ENCODE measurements around the gene ANKK1.

ANKK1 gene

DNA sequence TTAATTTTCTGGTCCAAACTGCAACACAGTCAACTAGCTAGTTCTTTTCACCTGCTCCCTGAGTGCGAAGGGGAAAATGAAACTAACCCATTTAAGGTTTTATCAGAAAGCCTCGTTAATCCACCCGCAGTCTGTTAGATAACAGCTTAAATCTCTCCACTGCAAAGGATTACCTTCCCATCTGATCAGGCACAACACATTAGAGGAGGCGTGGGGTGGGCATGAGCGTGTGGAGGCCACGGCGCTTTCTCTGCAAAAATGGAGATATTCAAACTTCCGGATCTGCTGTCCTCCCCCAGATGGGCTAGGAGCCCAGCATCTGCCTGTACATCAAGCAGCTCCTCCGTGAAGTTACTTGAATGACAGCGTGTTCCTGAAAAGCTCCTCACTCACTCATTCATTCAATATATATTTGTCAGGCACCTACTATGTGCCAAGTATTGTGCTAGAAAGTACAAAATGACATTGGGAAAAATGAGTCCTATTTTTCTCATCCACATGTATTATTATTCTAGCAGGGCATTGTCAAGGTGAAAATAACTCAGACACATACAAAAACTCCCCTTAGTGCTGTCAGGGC lies 13.5 kb upstream of the ANKK1 start:
- in situ Hi-C loops (cut with MboI; ENCODE audit: low sequenced_read_pairs, unreplicated experiment) = no loop called here
- TF ChIP-seq, protein P1, sequence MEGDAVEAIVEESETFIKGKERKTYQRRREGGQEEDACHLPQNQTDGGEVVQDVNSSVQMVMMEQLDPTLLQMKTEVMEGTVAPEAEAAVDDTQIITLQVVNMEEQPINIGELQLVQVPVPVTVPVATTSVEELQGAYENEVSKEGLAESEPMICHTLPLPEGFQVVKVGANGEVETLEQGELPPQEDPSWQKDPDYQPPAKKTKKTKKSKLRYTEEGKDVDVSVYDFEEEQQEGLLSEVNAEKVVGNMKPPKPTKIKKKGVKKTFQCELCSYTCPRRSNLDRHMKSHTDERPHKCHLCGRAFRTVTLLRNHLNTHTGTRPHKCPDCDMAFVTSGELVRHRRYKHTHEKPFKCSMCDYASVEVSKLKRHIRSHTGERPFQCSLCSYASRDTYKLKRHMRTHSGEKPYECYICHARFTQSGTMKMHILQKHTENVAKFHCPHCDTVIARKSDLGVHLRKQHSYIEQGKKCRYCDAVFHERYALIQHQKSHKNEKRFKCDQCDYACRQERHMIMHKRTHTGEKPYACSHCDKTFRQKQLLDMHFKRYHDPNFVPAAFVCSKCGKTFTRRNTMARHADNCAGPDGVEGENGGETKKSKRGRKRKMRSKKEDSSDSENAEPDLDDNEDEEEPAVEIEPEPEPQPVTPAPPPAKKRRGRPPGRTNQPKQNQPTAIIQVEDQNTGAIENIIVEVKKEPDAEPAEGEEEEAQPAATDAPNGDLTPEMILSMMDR (IDR thresholded peaks at IDR 0.05; ENCODE audit: borderline replicate concordance, control extremely low read depth, extremely low read depth, insufficient read depth, missing control alignments) = no peak
- DNase-seq (ENCODE audit: low spot score) = no peak

DNA sequence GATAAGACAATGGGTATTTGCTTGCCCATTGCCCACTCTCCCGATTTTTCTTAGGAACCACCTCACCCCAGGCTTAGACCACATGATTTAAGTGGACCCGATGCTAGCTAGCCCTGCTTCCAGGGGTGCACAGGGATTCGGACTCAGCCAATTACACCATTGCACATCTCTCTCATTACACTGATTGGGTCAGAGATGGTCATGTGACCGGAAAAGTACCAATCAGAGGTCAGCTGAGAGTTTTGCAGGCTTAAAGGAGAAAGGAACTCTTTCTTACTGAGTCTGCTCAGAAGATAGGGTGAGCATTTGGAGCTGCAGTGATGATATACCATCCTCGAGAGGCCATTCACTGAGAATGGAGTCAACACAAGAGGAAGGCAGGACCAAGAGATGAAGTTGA lies 12.2 kb upstream of the ANKK1 start:
- in situ Hi-C loops (cut with MboI; ENCODE audit: low sequenced_read_pairs, unreplicated experiment) = no loop called here
- no peak for DNase-seq (ENCODE audit: low spot score)
- TF ChIP-seq, protein P1 (IDR thresholded peaks at IDR 0.05; ENCODE audit: borderline replicate concordance, control extremely low read depth, extremely low read depth, insufficient read depth, missing control alignments) = no peak

- TF ChIP-seq, protein P1 (IDR thresholded peaks at IDR 0.05; ENCODE audit: borderline replicate concordance, control extremely low read depth, extremely low read depth, insufficient read depth, missing control alignments) = no peak
- in situ Hi-C loops (cut with MboI; ENCODE audit: low sequenced_read_pairs, unreplicated experiment) = no loop called here
- DNase-seq (ENCODE audit: low spot score) = no peak
These were observed 11.4 kb upstream of the ANKK1 start for GRCh38 chr11:113376156-113376555.

DNA sequence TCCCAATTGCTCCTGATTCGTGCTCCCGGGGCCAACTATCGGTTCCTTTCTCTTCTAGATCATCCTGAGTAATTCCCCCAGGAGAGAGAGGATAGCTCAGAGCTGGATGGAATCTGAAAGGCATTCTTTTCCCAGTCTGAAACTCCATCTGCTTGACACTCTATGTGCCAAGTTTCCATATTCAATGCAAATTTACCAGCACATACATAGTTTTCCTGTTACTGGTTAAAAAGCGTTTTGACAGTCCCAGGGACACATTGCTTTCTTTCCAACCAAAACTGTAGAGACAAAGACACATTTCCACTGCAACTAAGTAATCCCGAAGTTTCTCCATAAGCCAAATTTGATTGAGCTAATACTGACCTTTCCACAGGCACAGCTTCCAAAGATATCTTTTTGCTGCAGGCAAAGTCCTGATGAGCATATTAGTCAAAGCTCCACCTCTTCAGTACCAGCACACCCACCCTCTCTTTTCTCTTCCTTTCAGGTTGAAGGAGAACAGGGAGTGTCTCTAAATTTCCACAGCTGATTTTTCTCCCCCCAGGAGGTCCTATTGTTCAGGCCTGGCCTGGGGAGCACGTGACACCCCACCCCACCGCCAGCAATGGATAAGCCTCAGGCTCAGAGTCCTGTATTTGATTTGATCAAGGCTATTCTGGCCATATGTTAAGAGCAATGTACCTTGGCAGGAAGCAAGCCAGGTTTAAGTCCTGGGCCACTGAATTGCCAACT lies 9.7 kb upstream of the ANKK1 start:
- TF ChIP-seq, protein P1 (IDR thresholded peaks at IDR 0.05; ENCODE audit: borderline replicate concordance, control extremely low read depth, extremely low read depth, insufficient read depth, missing control alignments) = no peak
- no peak for DNase-seq (ENCODE audit: low spot score)
- in situ Hi-C loops (cut with MboI; ENCODE audit: low sequenced_read_pairs, unreplicated experiment) = no loop called here

DNA sequence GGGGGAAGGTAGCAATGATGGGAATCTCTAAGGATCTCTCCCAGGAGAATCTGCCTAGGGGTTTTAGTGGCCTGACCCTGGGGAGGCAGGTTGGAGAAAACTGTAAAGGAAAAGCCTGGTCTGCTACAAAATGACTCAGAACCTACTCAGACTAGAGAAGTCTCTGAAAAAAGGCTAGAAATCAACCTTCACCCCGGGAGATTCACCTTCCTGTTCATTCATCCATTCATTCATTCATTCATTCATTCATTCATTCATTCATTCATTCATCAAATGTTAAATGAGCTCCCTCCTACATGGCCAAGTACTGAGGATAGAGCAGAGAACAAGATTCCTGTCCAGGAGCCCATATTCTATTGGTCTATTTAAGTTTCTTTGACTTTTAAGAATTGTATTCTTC lies 8.9 kb upstream of the ANKK1 start:
- TF ChIP-seq, protein P1 (IDR thresholded peaks at IDR 0.05; ENCODE audit: borderline replicate concordance, control extremely low read depth, extremely low read depth, insufficient read depth, missing control alignments) = no peak
- DNase-seq (ENCODE audit: low spot score) = no peak
- in situ Hi-C loops (cut with MboI; ENCODE audit: low sequenced_read_pairs, unreplicated experiment) = no loop called here

DNA sequence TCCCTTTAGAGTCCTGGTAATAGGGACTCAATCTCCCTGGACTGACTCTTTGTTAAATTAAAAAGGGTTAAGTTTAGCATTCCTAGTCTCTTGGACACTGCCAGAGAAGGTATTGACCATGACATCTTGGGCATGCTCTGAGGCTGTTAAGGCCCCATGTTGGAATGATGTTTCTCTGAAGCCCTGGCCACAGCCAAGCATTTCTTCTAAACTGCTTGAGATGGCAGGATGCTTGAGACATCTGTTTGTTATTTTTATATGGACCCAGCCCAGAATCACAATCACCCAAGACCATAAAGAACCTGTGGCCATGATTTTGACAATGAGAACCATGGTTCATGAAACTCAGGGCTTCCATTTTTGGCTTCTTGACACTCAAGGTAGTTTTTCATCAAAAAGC lies 5.5 kb upstream of the ANKK1 start:
- in situ Hi-C loops (cut with MboI; ENCODE audit: low sequenced_read_pairs, unreplicated experiment) = no loop called here
- DNase-seq (ENCODE audit: low spot score) = no peak
- TF ChIP-seq, protein P1 (IDR thresholded peaks at IDR 0.05; ENCODE audit: borderline replicate concordance, control extremely low read depth, extremely low read depth, insufficient read depth, missing control alignments) = no peak

All from GM13976 (cell line).